Activated T-helper 2 cell treated with anti-CD3 and anti-CD28 coated beads, Interferon-gamma antibody, Interleukin-2, Interleukin-4, amounts not matched to agents 10 μg/mL and 5 μg/mL and 100 μg/mL, durations not matched to agents 14 hours and 24 hours and 36 hours (primary cell): ENCODE results near the gene TAP2. TPM values are rescaled to one million over a fixed set of nuclear protein-coding genes. Genes with fewer than 3 reads are reported as not detected.

Source experiments
- DNase-seq: peaks from one replicate; pipeline ENCODE4 v3.0.0; 2021; ENCODE audit warnings: low spot score
- H3K27ac Mint-ChIP-seq: one replicate; pipeline ENCODE4 v1.8.0; 2021; ENCODE audit warnings: mixed read lengths
- H3K27me3 Mint-ChIP-seq: one replicate; pipeline ENCODE4 v1.8.0; 2021; ENCODE audit warnings: low read depth, mixed read lengths
- H3K36me3 Mint-ChIP-seq: one replicate; pipeline ENCODE4 v1.8.0; 2021; ENCODE audit warnings: low read depth, mixed read lengths
- H3K4me1 Mint-ChIP-seq: one replicate; pipeline ENCODE4 v1.8.0; 2021; ENCODE audit warnings: low read depth, mixed read lengths
- H3K4me3 Mint-ChIP-seq: one replicate; pipeline ENCODE4 v1.8.0; 2021; ENCODE audit warnings: low read depth, mild to moderate bottlenecking, moderate library complexity, mixed read lengths
- H3K9me3 Mint-ChIP-seq: one replicate; pipeline ENCODE4 v1.8.0; 2021; ENCODE audit warnings: mixed read lengths
- intact Hi-C: fragments of 100-400 bp; cut with micrococcal nuclease; formaldehyde crosslinking; loops from one replicate; pipeline ENCODE4 v1.15.1; 2023
- total RNA-seq: library from RNA; stranded (reverse); gene quantifications from 2 replicates; pipeline ENCODE4 v1.2.3, GENCODE V29; 2022

Gene TAP2
- total RNA-seq, 1 donor from 2014 or later: 142 TPM

DNA sequence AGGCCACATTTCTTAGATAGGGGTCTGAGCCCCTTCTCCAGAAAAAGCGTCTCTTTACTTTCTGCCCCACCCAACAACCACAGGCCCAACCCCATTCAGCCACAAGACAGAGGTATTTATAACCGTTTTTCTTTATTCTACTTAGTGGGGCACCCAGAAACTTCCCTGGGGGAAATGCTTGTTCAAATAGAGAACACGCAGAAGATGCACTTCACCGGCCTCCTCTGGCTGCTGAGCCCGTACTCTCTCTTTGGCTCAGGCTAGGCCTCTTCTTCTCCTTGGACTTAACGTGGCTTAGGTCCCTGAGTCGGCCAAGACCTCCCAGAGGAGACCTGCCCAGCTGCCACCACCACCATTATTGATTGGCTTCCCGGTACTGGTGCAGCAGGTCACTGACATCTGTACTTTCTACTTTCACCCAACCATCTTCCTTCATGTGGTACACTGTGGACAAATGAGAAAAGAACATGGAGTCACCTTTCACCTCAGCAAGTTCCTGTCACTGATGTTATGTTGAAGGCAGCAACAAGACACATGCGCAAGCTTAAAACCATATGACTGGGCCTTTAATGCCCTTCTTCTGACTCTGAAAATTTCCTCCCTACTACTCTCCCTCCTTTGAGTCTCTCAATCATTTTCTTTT lies 2.2 kb upstream of the TAP2 start:
- intact Hi-C loops: loop anchor here (10.0 kb wide), 2 partner anchors 364 to 1006 kb away; partner anchors contain the start of genes HSD17B8, RING1, RXRB and SLC39A7

DNA sequence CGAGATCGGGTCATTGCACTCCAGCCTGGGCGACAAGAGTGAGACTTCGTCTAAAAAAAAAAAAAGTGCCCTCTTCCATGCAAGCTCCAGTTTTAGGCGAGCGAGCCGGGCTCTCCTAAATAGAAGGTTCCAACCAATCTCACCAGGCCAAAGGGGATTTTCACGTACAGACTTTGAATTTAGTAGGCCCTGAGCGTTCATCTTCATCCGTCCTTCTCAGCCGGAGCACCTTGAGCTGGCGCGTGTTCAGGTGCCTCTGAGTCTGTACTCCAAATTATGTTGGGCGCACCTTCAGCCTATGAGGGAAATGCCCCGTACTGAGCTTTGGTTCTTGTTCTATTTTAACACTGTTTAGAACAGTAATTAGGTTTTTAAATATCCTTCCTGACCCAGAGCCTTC lies 817 bp upstream of the TAP2 start:
- H3K9me3 Mint-ChIP-seq: no peaks in the 10 kb centered on the region
- H3K4me1 Mint-ChIP-seq: peaks cover 62% of the 10 kb centered on the region
- no peak overlapping the region for H3K4me3 Mint-ChIP-seq
- peaks cover 81% of the 10 kb centered on the region for H3K36me3 Mint-ChIP-seq
- no peaks in the 10 kb centered on the region for H3K27me3 Mint-ChIP-seq
- intact Hi-C loops: loop anchor here (2.0 to 10.0 kb wide), 2 partner anchors 105 to 645 kb away; partner anchors contain the start of genes GPSM3 and PBX2
- DNase-seq: no peak
- peak overlapping the region; percentile 54 for H3K27ac Mint-ChIP-seq

More for the DNA sequence above, 2.2 kb upstream of the TAP2 start:
- peak; percentile 39 for DNase-seq
- no peaks in the 10 kb centered on the region for H3K9me3 Mint-ChIP-seq
- peak overlapping the region; percentile 98 for H3K27ac Mint-ChIP-seq
- H3K4me3 Mint-ChIP-seq: peak overlapping the region; percentile 99
- peaks cover 54% of the 10 kb centered on the region for H3K4me1 Mint-ChIP-seq
- H3K36me3 Mint-ChIP-seq: peaks cover 80% of the 10 kb centered on the region
- H3K27me3 Mint-ChIP-seq: no peaks in the 10 kb centered on the region

GRCh38 chr6:32837651-32838113 lies 857 bp downstream of the TAP2 start:
- DNase-seq: no peak
- no peaks in the 10 kb centered on the region for H3K27me3 Mint-ChIP-seq
- H3K4me3 Mint-ChIP-seq: peak overlapping the region; percentile 88
- peak overlapping the region; percentile 83 for H3K27ac Mint-ChIP-seq
- H3K9me3 Mint-ChIP-seq: no peaks in the 10 kb centered on the region
- peaks cover 78% of the 10 kb centered on the region for H3K4me1 Mint-ChIP-seq
- peaks cover 85% of the 10 kb centered on the region for H3K36me3 Mint-ChIP-seq
- intact Hi-C loops: loop anchor here (1.0 to 10.0 kb wide), 4 partner anchors 17 to 643 kb away; partner anchors contain the start of genes GPSM3, PBX2 and PSMB9

DNA sequence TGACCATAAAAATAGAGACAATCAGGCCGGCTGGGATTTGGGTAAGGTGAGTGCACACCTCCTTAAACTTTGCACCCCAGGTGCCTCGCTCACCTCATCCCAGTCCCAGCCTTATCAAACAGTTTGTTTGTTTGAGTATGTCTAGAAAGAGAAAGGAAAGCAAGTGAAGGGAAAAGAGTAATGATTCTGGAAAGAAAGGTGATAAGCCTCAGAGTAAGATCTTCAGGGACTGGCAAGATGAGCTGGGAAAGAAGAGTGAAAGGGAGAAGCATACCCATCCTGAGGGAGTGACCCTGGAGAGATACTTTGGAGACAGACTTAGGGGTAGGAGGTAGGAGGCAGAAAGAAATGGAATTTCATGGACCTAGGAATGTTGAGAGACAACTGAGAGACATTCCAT lies 1.7 kb downstream of the TAP2 start:
- intact Hi-C loops: loop anchor here (10.0 kb wide), 1 partner anchor 642 kb away; the partner anchor contains the start of genes GPSM3 and PBX2
- Mint-ChIP-seq H3K4me3 (peak overlapping the region; percentile 88), H3K4me1 (peaks cover 75% of the 10 kb centered on the region), H3K27me3 (no peaks in the 10 kb centered on the region), H3K27ac (peak overlapping the region; percentile 83), H3K36me3 (peaks cover 85% of the 10 kb centered on the region), H3K9me3 (no peaks in the 10 kb centered on the region)
- no peak for DNase-seq

DNA sequence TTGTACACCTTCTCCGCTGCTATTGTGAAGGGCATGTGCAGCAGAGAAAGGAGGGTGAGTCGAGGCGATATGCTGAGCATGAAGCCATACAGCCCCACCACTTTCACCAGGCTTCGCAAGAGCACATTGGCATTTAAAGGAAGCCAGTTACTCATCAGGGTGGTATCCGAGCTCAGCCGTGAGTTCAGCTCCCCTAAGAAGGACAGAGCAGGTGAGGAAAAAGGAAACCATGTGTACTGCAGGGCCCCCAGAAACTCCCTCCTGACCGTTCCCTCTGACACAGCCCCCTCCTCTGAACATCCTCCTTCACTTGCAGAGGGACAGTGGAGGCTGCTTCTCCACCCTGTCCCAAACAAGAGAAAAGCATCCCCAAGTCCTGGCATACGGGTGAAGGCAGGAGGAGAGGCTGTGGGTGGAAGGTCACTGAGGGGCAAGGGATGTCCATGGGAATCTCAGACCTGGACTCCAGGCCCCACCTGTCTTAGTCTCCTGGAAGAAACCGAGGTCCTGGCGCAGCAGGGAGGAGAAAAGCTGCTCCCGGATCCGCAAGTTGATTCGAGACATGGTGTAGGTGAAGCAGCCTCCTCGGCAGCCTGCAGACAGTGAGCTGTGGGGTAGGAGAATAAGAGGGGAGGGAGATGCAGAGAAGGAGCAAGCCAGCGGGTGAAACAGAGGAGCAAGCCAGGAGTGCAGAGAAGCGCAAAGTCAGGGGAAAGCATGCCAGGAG lies 3.2 kb downstream of the TAP2 start:
- peaks cover 71% of the 10 kb centered on the region for H3K4me1 Mint-ChIP-seq
- DNase-seq: no peak
- H3K9me3 Mint-ChIP-seq: no peaks in the 10 kb centered on the region
- H3K36me3 Mint-ChIP-seq: peaks cover 85% of the 10 kb centered on the region
- H3K27me3 Mint-ChIP-seq: no peaks in the 10 kb centered on the region
- peak overlapping the region; percentile 15 for H3K4me3 Mint-ChIP-seq
- peak overlapping the region; percentile 60 for H3K27ac Mint-ChIP-seq
- intact Hi-C loops: loop anchor here (10.0 kb wide), 1 partner anchor 641 kb away; the partner anchor contains the start of genes GPSM3 and PBX2

DNA sequence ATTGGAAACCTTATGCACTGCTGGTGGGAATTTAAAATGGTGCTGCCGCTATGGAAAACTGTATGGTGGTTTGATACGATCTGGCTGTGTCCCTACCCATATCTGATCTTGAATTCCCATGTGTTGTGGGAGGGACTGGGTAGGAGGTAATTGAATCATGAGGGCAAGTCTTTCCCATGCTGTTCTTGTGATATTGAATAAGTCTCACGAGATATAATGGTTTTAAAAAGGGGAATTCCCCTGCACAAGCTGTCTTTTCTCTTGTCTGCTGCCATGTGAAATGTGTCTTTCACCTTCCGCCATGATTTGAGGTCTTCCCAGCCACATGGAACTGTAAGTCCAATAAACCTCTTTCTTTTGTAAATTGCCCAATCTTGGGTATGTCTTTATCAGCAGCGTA lies 4.9 kb downstream of the TAP2 start:
- Mint-ChIP-seq H3K27me3 (no peaks in the 10 kb centered on the region), H3K9me3 (no peaks in the 10 kb centered on the region), H3K4me1 (peaks cover 67% of the 10 kb centered on the region), H3K27ac (peak overlapping the region; percentile 54), H3K36me3 (peaks cover 90% of the 10 kb centered on the region), H3K4me3 (peak overlapping the region; percentile 27)
- DNase-seq: no peak
- intact Hi-C loops: loop anchor here (10.0 kb wide), 1 partner anchor 639 kb away; the partner anchor contains the start of genes GPSM3 and PBX2

DNA sequence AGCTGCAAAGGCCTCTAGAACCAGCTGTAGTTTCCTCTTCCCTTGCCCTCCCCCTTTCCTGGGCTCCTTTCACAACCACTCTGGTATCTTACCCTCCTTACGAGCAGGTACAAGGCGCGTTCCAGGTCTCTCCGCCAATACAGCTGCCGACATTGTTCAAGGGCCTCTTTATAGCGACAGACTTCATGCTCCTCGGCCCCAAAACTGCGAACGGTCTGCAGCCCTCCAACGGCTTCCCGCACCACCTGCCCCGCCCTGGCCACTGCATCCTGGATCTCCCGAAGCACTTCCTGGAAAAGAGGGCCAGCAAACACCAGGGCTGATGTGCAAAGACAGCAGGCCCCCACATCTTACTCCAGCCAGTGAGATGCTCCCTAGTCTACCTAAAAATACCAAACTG lies 6.0 kb downstream of the TAP2 start:
- intact Hi-C loops: loop anchor here (10.0 kb wide), 1 partner anchor 638 kb away; the partner anchor contains the start of genes GPSM3 and PBX2
- Mint-ChIP-seq H3K27me3 (no peaks in the 10 kb centered on the region), H3K4me1 (peaks cover 68% of the 10 kb centered on the region), H3K27ac (no peak overlapping the region), H3K4me3 (no peak overlapping the region), H3K36me3 (peaks cover 99% of the 10 kb centered on the region), H3K9me3 (no peaks in the 10 kb centered on the region)
- DNase-seq: no peak

DNA sequence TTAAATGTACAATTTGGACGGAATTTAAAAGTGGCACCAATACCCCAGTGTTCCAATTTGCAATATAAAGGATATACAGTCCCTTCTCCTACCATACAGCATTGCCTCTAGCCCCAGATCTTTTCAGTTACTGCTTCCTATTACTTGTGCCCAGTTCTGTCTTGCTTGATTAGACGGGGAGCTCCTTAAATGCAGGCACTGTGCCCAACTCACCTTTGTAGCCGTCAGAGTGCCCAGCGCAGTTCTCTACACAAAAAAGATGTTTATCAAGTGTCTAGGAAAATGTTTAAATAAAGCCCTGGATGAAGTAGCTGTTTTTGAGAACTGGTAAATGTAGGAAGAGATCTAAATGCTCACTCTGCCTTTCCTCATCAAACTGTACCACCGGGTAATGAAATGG lies 7.6 kb downstream of the TAP2 start:
- Mint-ChIP-seq H3K27ac (no peak overlapping the region), H3K4me3 (no peak overlapping the region), H3K36me3 (peaks cover 91% of the 10 kb centered on the region), H3K27me3 (no peaks in the 10 kb centered on the region), H3K4me1 (peaks cover 66% of the 10 kb centered on the region), H3K9me3 (no peaks in the 10 kb centered on the region)
- DNase-seq: no peak
- intact Hi-C loops: loop anchor here (10.0 kb wide), 1 partner anchor 636 kb away; the partner anchor contains the start of genes GPSM3 and PBX2

DNA sequence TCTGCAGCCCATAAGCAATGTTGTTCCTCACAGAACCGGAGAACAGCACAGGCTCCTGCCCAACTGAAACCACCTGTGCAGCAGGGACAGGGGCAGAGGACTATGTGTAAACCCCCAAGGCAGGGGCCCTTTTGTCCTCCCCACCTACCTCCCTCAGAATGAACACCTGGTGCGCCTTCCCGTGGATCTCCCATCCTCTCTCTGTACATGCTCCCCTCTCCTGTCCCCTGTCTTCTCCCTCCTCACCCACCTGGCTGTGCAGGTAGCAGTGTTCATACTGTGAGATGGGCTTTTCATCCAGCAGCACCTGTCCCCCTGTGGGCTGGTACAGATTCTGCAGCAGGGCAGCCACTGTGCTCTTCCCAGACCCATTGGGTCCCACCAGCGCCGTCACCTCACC lies 8.5 kb downstream of the TAP2 start:
- H3K27me3 Mint-ChIP-seq: no peaks in the 10 kb centered on the region
- H3K9me3 Mint-ChIP-seq: no peaks in the 10 kb centered on the region
- peaks cover 82% of the 10 kb centered on the region for H3K36me3 Mint-ChIP-seq
- no peak for DNase-seq
- H3K27ac Mint-ChIP-seq: no peak overlapping the region
- intact Hi-C loops: loop anchor here (10.0 kb wide), 1 partner anchor 635 kb away; the partner anchor contains the start of genes GPSM3 and PBX2
- H3K4me1 Mint-ChIP-seq: peaks cover 59% of the 10 kb centered on the region
- no peak overlapping the region for H3K4me3 Mint-ChIP-seq

GRCh38 chr6:32829495-32829894 lies 9.0 kb downstream of the TAP2 start:
- peaks cover 54% of the 10 kb centered on the region for H3K4me1 Mint-ChIP-seq
- H3K4me3 Mint-ChIP-seq: no peak overlapping the region
- no peak overlapping the region for H3K27ac Mint-ChIP-seq
- intact Hi-C loops: no loop called here
- H3K9me3 Mint-ChIP-seq: no peaks in the 10 kb centered on the region
- DNase-seq: no peak
- peaks cover 77% of the 10 kb centered on the region for H3K36me3 Mint-ChIP-seq
- H3K27me3 Mint-ChIP-seq: no peaks in the 10 kb centered on the region

DNA sequence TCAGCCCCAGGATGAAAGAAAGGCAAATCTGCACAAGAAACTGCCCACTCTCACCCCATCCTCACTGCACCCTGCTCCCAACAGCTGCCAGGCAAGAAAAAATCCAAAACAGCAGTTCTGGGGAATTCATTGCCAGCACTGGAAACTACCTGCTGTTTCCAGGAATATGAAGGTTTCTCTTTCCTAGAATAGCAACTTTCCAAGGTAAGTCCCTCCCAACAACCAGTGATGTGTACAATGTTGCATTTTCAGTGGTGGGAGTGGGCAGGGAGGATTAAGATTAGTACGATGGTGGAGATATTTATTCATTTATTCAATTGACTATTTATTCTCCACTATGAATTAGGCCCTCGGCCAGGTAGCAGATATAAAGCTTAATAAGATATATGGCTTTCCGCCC lies 11.5 kb downstream of the TAP2 start:
- DNase-seq: no peak
- H3K27ac Mint-ChIP-seq: peak overlapping the region; percentile 27
- no peaks in the 10 kb centered on the region for H3K9me3 Mint-ChIP-seq
- H3K4me1 Mint-ChIP-seq: peaks cover 34% of the 10 kb centered on the region
- no peaks in the 10 kb centered on the region for H3K27me3 Mint-ChIP-seq
- intact Hi-C loops: no loop called here
- H3K4me3 Mint-ChIP-seq: no peak overlapping the region
- peaks cover 58% of the 10 kb centered on the region for H3K36me3 Mint-ChIP-seq

- Mint-ChIP-seq H3K36me3 (peaks cover 47% of the 10 kb centered on the region), H3K27me3 (no peaks in the 10 kb centered on the region), H3K9me3 (no peaks in the 10 kb centered on the region), H3K4me3 (no peak overlapping the region), H3K4me1 (peaks cover 29% of the 10 kb centered on the region), H3K27ac (no peak overlapping the region)
- intact Hi-C loops: no loop called here
- no peak for DNase-seq
These were observed 12.6 kb downstream of the TAP2 start for GRCh38 chr6:32825966-32826365.
